DMS79 (cell line): ENCODE data around the gene HOXC9.

Experiments
- DNase-seq: peaks from one replicate; lab custom pipeline; 2025; lab: John Stamatoyannopoulos, UW

HOXC9 gene

GRCh38 chr12:54000116-54001114 is at the start of gene HOXC9:
Gene HOXC9 (plus strand): TSS chr12:54000161. CDS start chr12:54000189, 28 bp downstream.
- DNase-seq = no peak

GRCh38 chr12:53950437-53950773 is 49.6 kb upstream of the HOXC9 start:
- no peak for DNase-seq

DNA sequence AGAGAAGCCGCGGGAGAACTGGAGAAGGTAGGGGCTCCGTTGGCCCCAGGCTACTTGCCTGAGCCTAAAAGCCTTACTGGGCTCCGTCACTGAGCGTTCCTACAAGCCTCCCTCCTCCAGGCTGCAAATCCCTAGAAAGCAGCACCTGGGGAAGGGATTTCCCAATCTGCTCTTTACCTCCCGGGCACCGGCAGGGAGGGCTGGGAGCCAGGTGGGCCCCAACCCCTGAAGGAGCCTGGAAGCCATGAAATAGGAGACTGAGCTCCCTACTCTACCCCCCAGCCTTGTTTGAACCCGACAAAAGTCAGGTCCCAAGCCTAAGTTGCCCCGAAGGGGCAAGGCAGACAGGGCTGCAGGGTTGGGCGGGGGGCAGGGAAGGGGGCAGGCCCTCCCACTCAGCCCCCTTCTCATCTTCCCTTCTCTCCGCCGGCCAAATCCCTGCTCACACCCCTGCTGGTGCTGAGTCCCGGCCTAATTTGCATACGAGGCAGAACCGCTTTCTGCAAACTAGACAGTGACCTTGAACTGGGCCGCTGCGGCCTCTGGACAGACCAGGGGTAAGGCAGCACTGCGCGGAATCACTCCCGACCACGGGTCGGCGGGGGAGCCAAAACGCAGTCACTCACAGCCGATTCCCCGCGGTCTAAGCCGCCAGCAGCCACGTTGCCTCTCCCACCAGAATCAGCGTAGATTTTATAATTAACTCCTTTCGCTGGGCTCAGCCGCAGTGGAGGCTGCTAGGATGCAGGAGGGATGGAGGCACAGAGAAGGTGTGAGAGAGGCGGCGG is 49.0 kb upstream of the HOXC9 start:
- no peak for DNase-seq

GRCh38 chr12:53951577-53952334 is 48.2 kb upstream of the HOXC9 start:
- DNase-seq = no peak

- no peak for DNase-seq
Measured at GRCh38 chr12:53952335-53952694, 47.6 kb upstream of the HOXC9 start.

GRCh38 chr12:53952871-53953734 is 46.9 kb upstream of the HOXC9 start:
- no peak for DNase-seq

GRCh38 chr12:53953831-53954693 is 45.9 kb upstream of the HOXC9 start:
- no peak for DNase-seq

- DNase-seq = no peak
Measured at GRCh38 chr12:53954694-53955035, 45.3 kb upstream of the HOXC9 start, which contains the start of gene HOXC12. Gene HOXC12 (plus strand): TSS chr12:53954903. CDS start chr12:53954930, 27 bp downstream.

- no peak for DNase-seq
Measured at GRCh38 chr12:53955036-53955775, 44.8 kb upstream of the HOXC9 start.

DNA sequence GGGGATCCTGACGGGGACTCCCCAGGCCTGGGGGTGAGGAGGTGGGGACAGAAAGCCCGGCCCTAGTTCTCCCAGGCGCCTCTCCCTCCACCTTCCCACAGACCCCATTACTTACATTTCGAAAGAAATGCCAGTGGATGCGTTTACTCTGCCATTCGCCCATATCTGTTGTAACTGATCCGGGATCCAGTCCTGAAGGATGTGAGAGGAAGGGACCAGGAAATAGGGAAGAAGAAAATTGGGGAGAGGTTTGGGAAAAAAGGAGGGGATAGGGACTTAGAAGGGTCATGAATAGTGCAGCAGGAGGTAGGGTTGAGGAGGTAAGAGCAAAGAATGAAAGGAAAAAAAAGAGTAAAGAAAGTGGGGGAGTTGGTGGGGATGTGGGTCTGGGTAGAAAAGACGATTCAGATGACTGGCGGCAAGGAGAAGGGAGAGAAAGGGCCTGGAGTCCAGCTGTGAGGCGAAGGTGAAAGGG is 44.1 kb upstream of the HOXC9 start:
- no peak for DNase-seq

DNA sequence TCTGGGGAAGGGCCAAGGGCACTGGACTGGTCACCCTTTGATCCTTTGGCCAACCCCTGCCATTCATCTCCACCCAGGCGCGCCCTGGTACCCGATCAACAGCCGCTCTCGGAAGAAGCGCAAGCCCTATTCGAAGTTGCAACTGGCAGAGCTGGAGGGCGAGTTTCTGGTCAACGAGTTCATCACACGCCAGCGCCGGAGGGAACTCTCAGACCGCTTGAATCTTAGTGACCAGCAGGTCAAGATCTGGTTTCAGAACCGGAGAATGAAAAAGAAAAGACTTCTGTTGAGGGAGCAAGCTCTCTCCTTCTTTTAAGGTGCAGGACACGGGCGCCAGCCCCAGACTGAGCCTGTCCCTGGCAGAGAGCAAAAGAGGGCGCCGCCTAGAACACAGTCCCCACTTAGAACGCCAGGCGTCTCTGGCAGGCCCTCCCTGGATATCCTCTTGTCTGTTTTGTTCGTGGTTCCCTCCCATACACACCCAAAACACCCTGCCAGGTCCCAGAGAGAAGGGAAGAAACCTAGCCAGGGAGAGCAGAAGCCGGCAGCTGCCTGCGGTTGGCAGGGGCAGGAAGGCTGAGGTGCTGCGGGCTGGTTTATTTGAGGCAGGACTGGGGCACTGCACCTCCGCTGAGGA is 43.6 kb upstream of the HOXC9 start:
- no peak for DNase-seq

DNA sequence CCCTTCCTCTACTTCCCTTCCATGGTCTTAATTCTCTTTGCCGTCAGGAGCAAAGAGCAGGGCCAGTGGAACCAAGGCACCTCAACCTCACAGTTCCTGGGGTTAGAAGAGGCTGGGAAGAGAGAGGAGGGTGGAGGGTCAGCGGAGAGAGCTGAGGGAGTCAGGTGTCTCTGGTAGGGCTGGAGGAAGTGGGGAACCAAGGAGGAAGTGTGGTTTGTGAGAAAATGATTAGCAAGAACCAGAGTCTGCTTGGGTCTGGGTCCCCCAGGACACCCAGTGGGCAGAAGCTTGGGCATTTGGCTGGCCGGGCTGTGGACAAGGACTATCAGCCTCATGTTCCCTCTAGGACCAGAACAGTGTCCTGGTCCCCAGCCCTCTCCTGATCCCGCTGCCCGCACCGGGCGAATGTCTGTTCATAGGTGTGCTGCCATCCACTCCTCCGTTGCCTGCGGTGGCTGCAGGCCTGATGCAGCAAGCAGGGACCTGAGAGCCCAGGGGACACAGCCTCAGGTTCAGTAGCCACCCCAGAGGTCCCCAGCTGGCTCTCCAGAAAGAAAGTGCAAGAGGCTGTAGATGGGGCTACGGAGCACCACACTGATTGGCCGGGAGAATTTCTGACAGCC is 42.9 kb upstream of the HOXC9 start:
- no peak for DNase-seq

- DNase-seq = no peak
Measured at GRCh38 chr12:53958128-53958527, 41.8 kb upstream of the HOXC9 start.

- DNase-seq = no peak
Measured at GRCh38 chr12:53959314-53959713, 40.6 kb upstream of the HOXC9 start.

GRCh38 chr12:53960187-53961024 is 39.6 kb upstream of the HOXC9 start:
- no peak for DNase-seq

DNA sequence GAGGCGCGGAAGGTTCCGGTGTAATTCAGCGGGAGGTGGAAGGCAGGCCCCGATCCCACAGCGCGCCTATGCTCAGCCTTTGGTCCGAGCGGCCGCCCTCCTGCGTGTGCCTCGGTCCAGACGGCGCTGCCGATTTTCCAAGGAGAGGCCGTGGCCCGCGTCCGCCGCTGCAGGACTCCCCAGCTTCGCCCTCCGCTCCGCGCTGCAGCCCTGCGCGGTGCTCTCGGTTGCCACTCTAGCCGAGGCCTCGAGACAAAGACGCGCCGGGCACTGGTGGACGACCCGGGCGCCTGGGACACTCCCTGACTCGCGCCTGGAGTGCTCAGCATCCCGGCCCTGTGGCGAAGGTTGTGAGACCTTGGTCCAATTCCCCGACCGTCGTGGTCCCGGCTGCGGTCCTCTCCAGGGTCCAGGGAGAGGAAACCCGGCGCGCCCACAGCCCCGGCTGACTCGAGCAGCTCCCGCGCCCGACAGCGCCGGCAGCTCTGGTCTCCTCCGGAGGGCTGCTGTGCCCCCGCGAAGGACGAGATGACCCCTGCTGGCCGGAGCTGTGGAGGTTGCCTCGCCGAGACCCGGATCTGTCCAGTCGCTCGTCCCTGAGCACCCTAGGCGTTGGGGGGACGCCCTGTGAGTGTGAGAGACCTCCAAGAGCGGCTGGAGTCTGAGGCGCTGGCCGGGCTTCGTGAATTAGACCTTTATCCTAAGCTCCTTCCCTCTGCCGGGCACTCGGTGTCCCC is 38.8 kb upstream of the HOXC9 start:
- DNase-seq = no peak

GRCh38 chr12:53963005-53963404 is 37.0 kb upstream of the HOXC9 start:
- DNase-seq = no peak
